HEK293T (cell line): ENCODE results near the gene PRPF6.

Experiments used
- ARNT ChIP-seq: fragments of 450-650 bp; IDR thresholded peaks from 2 replicates; pipeline ENCODE4 v1.6.1; 2017; ENCODE audit warnings: mild to moderate bottlenecking
- BHLHE40 ChIP-seq: fragments of 450-650 bp; IDR thresholded peaks from 2 replicates; pipeline ENCODE4 v1.6.1; 2016; ENCODE audit warnings: mild to moderate bottlenecking, moderate library complexity, borderline replicate concordance
- FOXM1 ChIP-seq: fragments of 450-650 bp; IDR thresholded peaks from 2 replicates; pipeline ENCODE4 v1.6.1; 2017; ENCODE audit warnings: mild to moderate bottlenecking, borderline replicate concordance
- L3MBTL2 ChIP-seq: fragments of 450-650 bp; conservative IDR thresholded peaks from 2 replicates; pipeline ENCODE4 v1.6.1; 2016; ENCODE audit warnings: mild to moderate bottlenecking
- SP1 ChIP-seq: fragments of 450-650 bp; IDR thresholded peaks from 2 replicates; pipeline ENCODE4 v1.6.1; 2017
- SUZ12 ChIP-seq: fragments of 450-650 bp; IDR thresholded peaks from 2 replicates; pipeline ENCODE4 v1.6.1; 2016; ENCODE audit warnings: mild to moderate bottlenecking
- TARDBP ChIP-seq: fragments of 450-650 bp; IDR thresholded peaks from 2 replicates; pipeline ENCODE4 v1.6.1; 2016

GRCh38 chr20:63951398-63952209, 29.3 kb upstream of the PRPF6 start:
- TF ChIP-seq BHLHE40 (no peak), TARDBP (no peak), SP1 (no peak), L3MBTL2 (no peak), FOXM1 (no peak), ARNT (no peak), SUZ12 (no peak)
